Fibroblast of mammary gland (primary cell): ENCODE data around the gene OGT.
"Not testable (repeated sequence)": the region's sequence is repeated elsewhere in the genome, so short reads cannot be mapped to it uniquely, and the experiment has no call there.

Experiments
- DNase-seq: peaks from one replicate; pipeline ENCODE4 v3.0.0-alpha.2; 2010; ENCODE audit warnings: low read depth
- H3K4me3 ChIP-seq: 2 replicates; pipeline ENCODE4 v1.5.1; 2011; ENCODE audit warnings: low read depth, mild to moderate bottlenecking, low read length, moderate library complexity; ENCODE audit not compliant: control insufficient read depth
- CTCF ChIP-seq: conservative IDR thresholded peaks from 2 replicates; pipeline ENCODE4 v1.5.1; 2011; ENCODE audit warnings: low read depth, low read length, inconsistent platforms; ENCODE audit not compliant: control insufficient read depth, insufficient read depth

OGT gene

GRCh38 chrX:71504346-71504745 lies 28.6 kb upstream of the OGT start:
- DNase-seq, result no peak
- no peak overlapping the region for H3K4me3 ChIP-seq
- no peak for TF ChIP-seq CTCF

GRCh38 chrX:71509289-71509688 lies 23.6 kb upstream of the OGT start:
- H3K4me3 ChIP-seq, result no peak overlapping the region
- no peak for DNase-seq
- TF ChIP-seq CTCF, result no peak

- DNase-seq, result no peak
- TF ChIP-seq CTCF, result no peak
- H3K4me3 ChIP-seq, result no peak overlapping the region
These were observed 22.7 kb upstream of the OGT start for GRCh38 chrX:71510161-71510560.

DNA sequence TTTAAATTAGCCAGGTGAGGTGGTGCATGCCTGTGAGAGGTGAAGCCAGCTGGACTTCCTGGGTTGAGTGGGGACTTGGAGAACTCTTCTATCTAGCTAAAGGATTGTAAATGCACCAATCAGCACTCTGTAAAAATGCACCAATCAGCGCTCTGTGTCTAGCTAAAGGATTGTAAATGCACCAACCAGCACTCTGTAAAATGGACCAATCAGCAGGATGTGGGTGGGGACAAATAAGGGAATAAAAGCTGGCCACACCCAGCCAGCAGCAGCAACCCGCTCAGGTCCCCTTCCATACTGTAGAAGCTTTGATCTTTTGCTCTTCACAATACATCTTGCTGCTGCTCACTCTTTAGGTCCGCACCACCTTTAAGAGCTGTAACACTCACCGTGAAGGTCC lies 19.2 kb upstream of the OGT start:
- not testable (repeated sequence) for DNase-seq, H3K4me3 ChIP-seq

- no peak for DNase-seq
- no peak for TF ChIP-seq CTCF
- H3K4me3 ChIP-seq, result no peak overlapping the region
These were observed 18.4 kb upstream of the OGT start for GRCh38 chrX:71514367-71515037.

DNA sequence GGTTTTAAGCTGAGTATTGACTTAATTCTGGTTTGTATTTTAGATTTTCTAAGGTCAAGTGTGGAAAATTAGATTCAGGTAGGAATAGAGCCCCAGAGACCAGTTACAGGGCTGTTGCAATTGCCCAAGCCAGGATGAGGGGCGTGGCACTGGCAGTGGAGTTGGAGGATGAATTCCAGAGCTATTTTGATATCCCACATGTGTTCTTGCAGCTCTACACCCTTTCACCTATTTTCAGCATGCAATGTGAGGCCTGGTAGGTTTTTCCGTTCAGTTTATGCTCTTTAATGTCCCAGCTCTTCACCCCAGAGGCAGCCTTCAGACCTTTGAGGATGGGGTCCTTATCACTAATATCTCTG lies 17.9 kb upstream of the OGT start:
- no peak for TF ChIP-seq CTCF
- peak; percentile 43 for DNase-seq
- no peak overlapping the region for H3K4me3 ChIP-seq

GRCh38 chrX:71525316-71525715 lies 7.6 kb upstream of the OGT start:
- DNase-seq, result peak; percentile 19
- TF ChIP-seq CTCF, result no peak

More at GRCh38 chrX:71525316-71525715, 7.6 kb upstream of the OGT start:
- H3K4me3 ChIP-seq, result no peak overlapping the region
